Kidney glomerular epithelial cell (primary cell): ENCODE measurements around the gene TLE7.
A peak's percentile ranks its signal among the peaks of the same experiment; 100 is the strongest.

Source experiments
- DNase-seq: peaks from one replicate; lab custom pipeline; 2025; lab: John Stamatoyannopoulos, UW

Gene TLE7

GRCh38 chr16:71412270-71413160 lies 29.3 kb downstream of the TLE7 start:
- peak; percentile 61 for DNase-seq

- no peak for DNase-seq
These were observed 31.7 kb downstream of the TLE7 start for GRCh38 chr16:71410146-71410545.

GRCh38 chr16:71409011-71409775 lies 32.7 kb downstream of the TLE7 start:
- no peak for DNase-seq

- DNase-seq = no peak
These were observed 33.3 kb downstream of the TLE7 start for GRCh38 chr16:71408536-71408935.

GRCh38 chr16:71407731-71408130 lies 34.1 kb downstream of the TLE7 start:
- DNase-seq = no peak

- DNase-seq = no peak
These were observed 35.1 kb downstream of the TLE7 start for GRCh38 chr16:71406724-71407123.

- no peak for DNase-seq
These were observed 35.5 kb downstream of the TLE7 start for GRCh38 chr16:71406316-71406715.

- DNase-seq = no peak
These were observed 37.5 kb downstream of the TLE7 start for GRCh38 chr16:71404364-71404763.

GRCh38 chr16:71402674-71403073 lies 39.2 kb downstream of the TLE7 start:
- no peak for DNase-seq

- DNase-seq = no peak
These were observed 39.8 kb downstream of the TLE7 start for GRCh38 chr16:71402007-71402406.

GRCh38 chr16:71399801-71400563 lies 41.9 kb downstream of the TLE7 start:
- DNase-seq = no peak

- no peak for DNase-seq
These were observed 45.3 kb downstream of the TLE7 start for GRCh38 chr16:71396594-71396993.

- DNase-seq = no peak
These were observed 52.5 kb downstream of the TLE7 start for GRCh38 chr16:71389330-71389729.

GRCh38 chr16:71387045-71387871 lies 54.6 kb downstream of the TLE7 start:
- no peak for DNase-seq

- DNase-seq = no peak
These were observed 57.7 kb downstream of the TLE7 start for GRCh38 chr16:71384073-71384724.

GRCh38 chr16:71383054-71383773 lies 58.6 kb downstream of the TLE7 start:
- DNase-seq = peak; percentile 12

- DNase-seq = no peak
These were observed 61.0 kb downstream of the TLE7 start for GRCh38 chr16:71380831-71381230.
